OCI-LY1 (cell line): Measurements from ENCODE around the gene SLC41A2.

Experiments used
- CTCF ChIP-seq: fragments of 200-600 bp; sonication (generic), shearing (Covaris generic); IDR thresholded peaks from 2 replicates; pipeline ENCODE4 v1.5.1; 2017; ENCODE audit warnings: mild to moderate bottlenecking, antibody characterized with exemption, low read length, moderate library complexity, mixed read lengths
- EZH2 ChIP-seq: fragments of 200-600 bp; sonication (generic), shearing (Covaris generic); IDR thresholded peaks from 2 replicates; pipeline ENCODE4 v1.8.0; 2017; ENCODE audit warnings: borderline replicate concordance, mixed run types, mild to moderate bottlenecking, antibody characterized with exemption, low read length, moderate library complexity, mixed read lengths

GRCh38 chr12:104958001-104958804 is at the start of gene SLC41A2:
- TF ChIP-seq CTCF: no peak
- no peak for TF ChIP-seq EZH2
